A549 (cell line): ENCODE results near the gene LRIF1. TPM values are rescaled to one million over a fixed set of nuclear protein-coding genes. Genes with fewer than 3 reads are reported as not detected.

ENCODE experiments used
- ATAC-seq, 2 experiments: fragments of 200-7000 bp in 1 of 2; fragments of >200 bp in 1 of 2; cut with Nextera tagmentation in 1 of 2; cut with Tn5 transposase in 1 of 2; 3 replicates each; pipeline versions ENCODE4 v1.8.0 to v1.9.1; 2018 to 2020; ENCODE audit warnings: mild to moderate bottlenecking in 1 of 2, moderate library complexity in 1 of 2
- CTCF ChIA-PET: fragments of 300-600 bp; sonication (Branson Sonifier 250); formaldehyde crosslinking; extraction: SDS; loops from one replicate; lab custom pipeline; 2021; ENCODE audit warnings: antibody characterized with exemption, inconsistent platforms; lab: Yijun Ruan, JAX
- POLR2A ChIA-PET: fragments of 350-600 bp; formaldehyde crosslinking; extraction: SDS; loops from one replicate; lab custom pipeline; 2021; ENCODE audit warnings: antibody characterized with exemption, inconsistent platforms; lab: Yijun Ruan, JAX
- DNase-seq, 2 experiments: peaks; one replicate each; pipeline versions ENCODE4 v3.0.0 to v3.0.0-alpha.2; 2011 to 2016; ENCODE audit warnings: low read depth in 1 of 2, low spot score in 1 of 2
- FAIRE-seq: peaks from 2 replicates; lab custom pipeline; 2011; peaks lifted over from hg19 to GRCh38; lab: Jason Lieb, UNC
- H3K27ac ChIP-seq, 2 experiments: fragments of >200 bp; sonication (Bioruptor Twin); formaldehyde crosslinking; 3 replicates each; pipeline ENCODE4 v1.5.1; 2016 to 2017
- H3K4me1 ChIP-seq: fragments of >200 bp; sonication (Bioruptor Twin); formaldehyde crosslinking; 3 replicates; pipeline ENCODE4 v1.6.1; 2016
- H3K4me2 ChIP-seq: fragments of >200 bp; sonication (Bioruptor Twin); formaldehyde crosslinking; 3 replicates; pipeline ENCODE4 v1.6.1; 2016
- H3K4me3 ChIP-seq: fragments of >200 bp; sonication (Bioruptor Twin); formaldehyde crosslinking; 3 replicates; pipeline ENCODE4 v1.5.1; 2016
- H3K9me3 ChIP-seq: fragments of >200 bp; sonication (Bioruptor Twin); formaldehyde crosslinking; 3 replicates; pipeline ENCODE4 v1.6.1; 2016
- BHLHE40 ChIP-seq: IDR thresholded peaks from 2 replicates; pipeline ENCODE4 v1.6.1; 2012; ENCODE audit warnings: low read depth, low read length, inconsistent platforms
- CBX2 ChIP-seq: fragments of 200-600 bp; sonication (generic); IDR thresholded peaks from 2 replicates; pipeline ENCODE4 v1.6.1; 2016; ENCODE audit warnings: low read depth, mild to moderate bottlenecking, borderline replicate concordance
- CBX8 ChIP-seq: fragments of 200-600 bp; sonication (generic); IDR thresholded peaks from 2 replicates; pipeline ENCODE4 v1.6.1; 2016
- CEBPB ChIP-seq, 2 experiments: fragments of >200 bp in 1 of 2; sonication (Bioruptor Twin) in 1 of 2; formaldehyde crosslinking in 1 of 2; IDR thresholded peaks; 2 replicates each; pipeline ENCODE4 v1.6.1; 2012 to 2016
- CHD2 ChIP-seq: fragments of 150-350 bp; IDR thresholded peaks from 2 replicates; pipeline ENCODE4 v1.6.1; 2014; ENCODE audit warnings: low read length; ENCODE audit not compliant: partially characterized antibody
- EHF ChIP-seq: fragments of 250-450 bp; sonication (Bioruptor Pico); IDR thresholded peaks from 2 replicates; pipeline ENCODE4 v1.5.0; 2020; ENCODE audit warnings: mild to moderate bottlenecking
- ESRRA ChIP-seq: fragments of 150-350 bp; IDR thresholded peaks from 2 replicates; pipeline ENCODE4 v1.6.1; 2014; ENCODE audit warnings: mild to moderate bottlenecking, low read length, borderline replicate concordance
- FOSB ChIP-seq: fragments of 250-450 bp; sonication (Bioruptor Pico); IDR thresholded peaks from 2 replicates; pipeline ENCODE4 v1.5.0; 2020; ENCODE audit warnings: mild to moderate bottlenecking, moderate library complexity
- GATA3 ChIP-seq: IDR thresholded peaks from 2 replicates; pipeline ENCODE4 v1.6.1; 2012; ENCODE audit warnings: borderline replicate concordance
- HOXA7 ChIP-seq: fragments of 250-450 bp; sonication (Bioruptor Pico); IDR thresholded peaks from 2 replicates; pipeline ENCODE4 v1.5.0; 2020; ENCODE audit warnings: mild to moderate bottlenecking, moderate library complexity
- HOXB13 ChIP-seq: fragments of 250-450 bp; sonication (Bioruptor Pico); IDR thresholded peaks from 2 replicates; pipeline ENCODE4 v1.5.0; 2020; ENCODE audit warnings: low read depth, mild to moderate bottlenecking, moderate library complexity
- JUNB ChIP-seq: fragments of >200 bp; sonication (Bioruptor Twin); formaldehyde crosslinking; IDR thresholded peaks from 2 replicates; pipeline ENCODE4 v1.6.1; 2016
- MAFK ChIP-seq: fragments of 450-650 bp; IDR thresholded peaks from 2 replicates; pipeline ENCODE4 v1.6.1; 2014; ENCODE audit not compliant: partially characterized antibody
- MYC ChIP-seq: IDR thresholded peaks from 2 replicates; pipeline ENCODE4 v1.6.1; 2012; ENCODE audit warnings: mild to moderate bottlenecking, inconsistent platforms, low read length, improper control_type of control experiment, borderline replicate concordance
- NR3C1 ChIP-seq: fragments of >200 bp; sonication (Bioruptor Twin); formaldehyde crosslinking; IDR thresholded peaks from 3 replicates; pipeline ENCODE4 v1.6.1; 2017
- PHF8 ChIP-seq: fragments of 200-600 bp; sonication (generic); IDR thresholded peaks from 2 replicates; pipeline ENCODE4 v1.6.1; 2016; ENCODE audit warnings: low read depth, mild to moderate bottlenecking, antibody characterized with exemption, moderate library complexity, borderline replicate concordance
- RAD21 ChIP-seq, 2 experiments: fragments of >200 bp in 1 of 2; sonication (Bioruptor Twin) in 1 of 2; formaldehyde crosslinking in 1 of 2; IDR thresholded peaks in 1 of 2; conservative IDR thresholded peaks in 1 of 2; 2 replicates in 1 of 2; 3 replicates in 1 of 2; pipeline ENCODE4 v1.6.1; 2012 to 2018; ENCODE audit warnings: inconsistent platforms in 1 of 2
- RARB ChIP-seq: fragments of 250-450 bp; sonication (Bioruptor Pico); IDR thresholded peaks from 2 replicates; pipeline ENCODE4 v1.8.0; 2021; ENCODE audit warnings: mild to moderate bottlenecking, moderate library complexity
- RCOR1 ChIP-seq: fragments of 150-350 bp; IDR thresholded peaks from 2 replicates; pipeline ENCODE4 v1.6.1; 2014; ENCODE audit warnings: antibody characterized with exemption, low read length, low read depth
- ZC3H11A ChIP-seq: fragments of 450-650 bp; IDR thresholded peaks from 2 replicates; pipeline ENCODE4 v1.6.1; 2014; ENCODE audit warnings: antibody characterized with exemption, mild to moderate bottlenecking
- WGBS: methylation state at CpG from one replicate; pipeline ENCODE4 v1.1.6; 2017; ENCODE audit errors: missing lambda C conversion rate; 5-methylcytosine and 5-hydroxymethylcytosine counted together
- polyA plus RNA-seq, 4 experiments: library from polyadenylated mRNA; depleted of rRNA in 3 of 4; stranded (reverse); fragments of >200 nt; fragmentation: RNase III in 1 of 4; extraction: RNeasy Plus Mini Kit Qiagen cat#74134 plus additional on column Dnase treatment in 1 of 4; gene quantifications; 2 replicates in 3 of 4; 3 replicates in 1 of 4; pipeline ENCODE4 v1.2.3, GENCODE V29; 2011 to 2017
- TF ChIP-seq, protein P1 (sequence below): fragments of 200-600 bp; sonication (generic); IDR thresholded peaks from 2 replicates; pipeline ENCODE4 v1.6.1; 2016; ENCODE audit warnings: antibody characterized with exemption, mild to moderate bottlenecking, moderate library complexity
- TF ChIP-seq, protein P2 (sequence below): fragments of >200 bp; sonication (Bioruptor Twin); formaldehyde crosslinking; IDR thresholded peaks from 2 replicates; pipeline ENCODE4 v1.6.1; 2016
- TF ChIP-seq, protein P3 (sequence below): IDR thresholded peaks from 2 replicates; pipeline ENCODE4 v1.6.1; 2012

Gene LRIF1
- polyA plus RNA-seq, 2 of the 4 experiments (the other 2 are of a cell fraction) = 16.3 to 40.8 TPM

DNA sequence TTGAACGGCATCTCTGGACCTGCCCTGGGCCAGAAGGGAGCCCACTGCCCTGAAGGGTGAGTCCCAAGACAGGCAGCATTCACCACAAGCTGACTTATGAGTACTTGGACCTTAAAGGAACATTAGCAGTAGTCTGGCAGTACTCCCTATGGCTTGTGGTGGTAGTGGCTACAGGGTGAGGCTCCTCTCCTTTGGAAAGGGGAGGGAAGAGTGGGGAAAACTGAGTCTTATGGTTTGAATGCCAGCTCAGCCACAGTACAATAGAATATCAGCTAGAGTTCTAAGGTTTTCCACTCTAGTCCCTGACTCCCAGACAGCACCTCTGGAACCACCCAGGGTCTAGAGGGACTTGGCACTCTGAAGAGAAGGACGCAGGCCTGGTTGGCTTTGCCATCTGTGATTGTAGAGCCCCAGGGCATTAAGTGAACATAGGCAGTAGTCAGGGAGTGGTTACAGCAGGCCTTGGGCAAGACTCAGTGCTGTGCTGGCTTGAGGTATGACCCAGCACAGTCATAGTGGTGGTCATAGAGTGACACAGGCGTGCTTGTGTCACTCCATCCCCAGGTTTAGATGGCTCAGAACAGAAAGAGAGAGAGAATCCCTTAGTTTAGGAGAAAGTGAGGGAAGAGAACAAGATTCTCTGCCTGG is 59.7 kb downstream of the LRIF1 start:
- TF ChIP-seq, protein P1, sequence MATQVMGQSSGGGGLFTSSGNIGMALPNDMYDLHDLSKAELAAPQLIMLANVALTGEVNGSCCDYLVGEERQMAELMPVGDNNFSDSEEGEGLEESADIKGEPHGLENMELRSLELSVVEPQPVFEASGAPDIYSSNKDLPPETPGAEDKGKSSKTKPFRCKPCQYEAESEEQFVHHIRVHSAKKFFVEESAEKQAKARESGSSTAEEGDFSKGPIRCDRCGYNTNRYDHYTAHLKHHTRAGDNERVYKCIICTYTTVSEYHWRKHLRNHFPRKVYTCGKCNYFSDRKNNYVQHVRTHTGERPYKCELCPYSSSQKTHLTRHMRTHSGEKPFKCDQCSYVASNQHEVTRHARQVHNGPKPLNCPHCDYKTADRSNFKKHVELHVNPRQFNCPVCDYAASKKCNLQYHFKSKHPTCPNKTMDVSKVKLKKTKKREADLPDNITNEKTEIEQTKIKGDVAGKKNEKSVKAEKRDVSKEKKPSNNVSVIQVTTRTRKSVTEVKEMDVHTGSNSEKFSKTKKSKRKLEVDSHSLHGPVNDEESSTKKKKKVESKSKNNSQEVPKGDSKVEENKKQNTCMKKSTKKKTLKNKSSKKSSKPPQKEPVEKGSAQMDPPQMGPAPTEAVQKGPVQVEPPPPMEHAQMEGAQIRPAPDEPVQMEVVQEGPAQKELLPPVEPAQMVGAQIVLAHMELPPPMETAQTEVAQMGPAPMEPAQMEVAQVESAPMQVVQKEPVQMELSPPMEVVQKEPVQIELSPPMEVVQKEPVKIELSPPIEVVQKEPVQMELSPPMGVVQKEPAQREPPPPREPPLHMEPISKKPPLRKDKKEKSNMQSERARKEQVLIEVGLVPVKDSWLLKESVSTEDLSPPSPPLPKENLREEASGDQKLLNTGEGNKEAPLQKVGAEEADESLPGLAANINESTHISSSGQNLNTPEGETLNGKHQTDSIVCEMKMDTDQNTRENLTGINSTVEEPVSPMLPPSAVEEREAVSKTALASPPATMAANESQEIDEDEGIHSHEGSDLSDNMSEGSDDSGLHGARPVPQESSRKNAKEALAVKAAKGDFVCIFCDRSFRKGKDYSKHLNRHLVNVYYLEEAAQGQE = no peak
- no peak for TF ChIP-seq CBX2
- no peak for TF ChIP-seq JUNB
- no peak for TF ChIP-seq CEBPB (IDR thresholded peaks at IDR 0.05)
- TF ChIP-seq, protein P2, sequence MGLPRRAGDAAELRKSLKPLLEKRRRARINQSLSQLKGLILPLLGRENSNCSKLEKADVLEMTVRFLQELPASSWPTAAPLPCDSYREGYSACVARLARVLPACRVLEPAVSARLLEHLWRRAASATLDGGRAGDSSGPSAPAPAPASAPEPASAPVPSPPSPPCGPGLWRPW = no peak
- no peak for TF ChIP-seq HOXB13 (CRISPR knock-in tag)
- no peak for TF ChIP-seq MYC
- no peak for TF ChIP-seq ESRRA
- no peak for TF ChIP-seq RCOR1
- TF ChIP-seq CHD2 = no peak
- TF ChIP-seq, all 56 proteins: peak for 0
- H3K4me1 ChIP-seq = no peaks in the 10 kb centered on the region
- no peak overlapping the region for H3K4me2 ChIP-seq
- no peak overlapping the region for H3K27ac ChIP-seq
- FAIRE-seq (no peak), DNase-seq (no peak), ATAC-seq (no peak)
- ChIA-PET POLR2A (no interaction called here), CTCF (no interaction called here)
- H3K9me3 ChIP-seq = no peaks in the 10 kb centered on the region
- H3K4me3 ChIP-seq = no peak overlapping the region
- 44% methylated on average over 3 of the region's 3 CpGs for WGBS

DNA sequence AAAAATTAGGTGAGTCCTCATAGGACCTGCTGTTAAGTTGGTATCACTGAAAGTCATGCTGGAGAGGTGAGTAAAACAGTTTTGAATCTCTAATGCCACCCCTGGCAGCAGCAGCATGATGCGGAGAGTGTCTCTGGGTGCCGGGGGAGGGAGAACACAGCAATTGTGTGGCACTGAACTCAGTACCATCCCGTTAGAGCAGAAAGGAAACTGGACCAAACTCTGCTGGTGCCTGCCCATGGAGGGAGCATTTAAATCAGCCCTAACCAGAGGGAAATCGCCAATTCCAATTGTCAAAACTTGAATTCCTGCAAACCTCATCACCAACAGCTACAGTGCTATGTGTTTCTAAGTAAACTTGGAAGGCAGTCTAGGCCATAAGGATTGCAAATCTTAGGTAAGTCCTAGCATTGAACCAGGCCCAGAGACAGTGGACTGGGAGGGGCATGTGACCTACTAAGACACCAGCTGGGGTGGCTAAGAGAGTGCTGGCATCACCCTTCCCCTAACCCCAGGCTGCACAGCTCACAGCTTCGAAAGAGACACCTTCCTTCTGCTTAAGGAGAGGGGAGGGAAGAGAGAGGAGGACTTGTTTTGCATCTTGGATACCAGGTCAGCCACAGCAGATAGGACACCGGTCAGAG is 60.8 kb downstream of the LRIF1 start:
- 68% methylated on average over 6 of the region's 6 CpGs for WGBS
- Histone ChIP-seq H3K27ac (no peak overlapping the region), H3K9me3 (no peaks in the 10 kb centered on the region), H3K4me3 (no peak overlapping the region), H3K4me2 (no peak overlapping the region)
- FAIRE-seq (no peak), ATAC-seq (no peak), DNase-seq (no peak)
- ChIA-PET POLR2A (no interaction called here), CTCF (no interaction called here)
- no peak for TF ChIP-seq GATA3
- TF ChIP-seq RAD21 (conservative IDR thresholded peaks at IDR 0.05 in 1 of 2, IDR thresholded peaks at IDR 0.05 in 1 of 2) = no peak
- no peak for TF ChIP-seq JUNB
- no peak for TF ChIP-seq BHLHE40
- no peak for TF ChIP-seq RARB (CRISPR knock-in tag)
- TF ChIP-seq, protein P3, sequence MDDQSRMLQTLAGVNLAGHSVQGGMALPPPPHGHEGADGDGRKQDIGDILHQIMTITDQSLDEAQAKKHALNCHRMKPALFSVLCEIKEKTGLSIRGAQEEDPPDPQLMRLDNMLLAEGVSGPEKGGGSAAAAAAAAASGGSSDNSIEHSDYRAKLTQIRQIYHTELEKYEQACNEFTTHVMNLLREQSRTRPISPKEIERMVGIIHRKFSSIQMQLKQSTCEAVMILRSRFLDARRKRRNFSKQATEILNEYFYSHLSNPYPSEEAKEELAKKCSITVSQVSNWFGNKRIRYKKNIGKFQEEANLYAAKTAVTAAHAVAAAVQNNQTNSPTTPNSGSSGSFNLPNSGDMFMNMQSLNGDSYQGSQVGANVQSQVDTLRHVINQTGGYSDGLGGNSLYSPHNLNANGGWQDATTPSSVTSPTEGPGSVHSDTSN = no peak
- TF ChIP-seq CBX8 = no peak
- no peak for TF ChIP-seq FOSB (CRISPR knock-in tag)
- TF ChIP-seq PHF8 = no peak
- TF ChIP-seq, protein P2 = no peak
- no peak for TF ChIP-seq NR3C1
- no peak for TF ChIP-seq MAFK
- TF ChIP-seq EHF (CRISPR knock-in tag) = no peak
- no peak for TF ChIP-seq HOXB13 (CRISPR knock-in tag)
- no peak for TF ChIP-seq ZC3H11A
- no peak for TF ChIP-seq RCOR1
- TF ChIP-seq HOXA7 (CRISPR knock-in tag) = no peak
- TF ChIP-seq, protein P1 = no peak
- TF ChIP-seq, all 56 proteins: peak for 0
- H3K4me1 ChIP-seq = no peaks in the 10 kb centered on the region
